Glomerular visceral epithelial cell (primary cell): ENCODE results near the gene GABRA5.
"Not testable (repeated sequence)": the region's sequence is repeated elsewhere in the genome, so short reads cannot be mapped to it uniquely, and the experiment has no call there.

Experiments used
- DNase-seq: peaks from one replicate; pipeline ENCODE4 v3.0.0-alpha.2; 2016; ENCODE audit errors: extremely low spot score

The GABRA5 gene

DNA sequence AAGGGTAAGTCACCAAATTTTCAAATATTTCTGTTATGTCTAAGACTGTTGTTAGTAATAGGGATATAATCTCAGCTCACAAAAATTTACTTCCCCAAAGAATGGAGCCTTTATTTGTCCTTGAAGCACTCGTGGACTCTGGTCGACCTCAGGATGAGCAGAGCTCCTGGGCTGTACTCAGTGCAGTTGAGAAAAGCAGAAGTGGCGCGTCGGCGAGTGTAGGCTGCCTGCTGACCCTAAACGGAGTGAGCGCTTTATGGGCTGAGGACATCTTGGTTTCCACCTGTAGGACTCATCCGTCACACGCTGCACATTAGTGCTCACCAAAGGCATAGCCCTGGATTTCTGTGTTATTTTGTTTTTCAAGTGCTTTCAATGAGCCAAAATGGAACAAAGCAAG, 11.0 kb downstream of the GABRA5 start:
- no peak for DNase-seq

DNA sequence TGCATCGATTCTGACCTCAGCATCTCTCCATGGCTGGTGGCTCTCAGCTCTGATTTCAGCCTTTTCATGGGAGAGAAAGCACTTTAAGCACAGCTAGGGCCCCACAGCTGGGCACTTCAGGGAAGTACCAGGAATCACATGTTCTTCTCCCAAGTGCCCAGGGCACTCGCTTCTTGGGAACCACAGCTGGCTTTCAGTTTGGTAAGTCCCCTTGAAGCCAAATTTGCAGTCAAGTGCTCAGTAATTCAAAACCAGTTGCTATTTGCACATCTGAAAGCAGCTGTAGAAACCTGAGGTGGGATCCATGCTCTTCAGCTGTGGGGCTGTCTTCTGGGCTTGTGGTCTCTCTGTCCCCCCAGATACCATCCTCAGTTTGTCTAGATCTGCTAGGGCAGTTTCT, 12.8 kb downstream of the GABRA5 start:
- DNase-seq, result no peak

- no peak for DNase-seq
Measured at GRCh38 chr15:26882112-26882511, 15.2 kb downstream of the GABRA5 start.

GRCh38 chr15:26882616-26883365, 15.9 kb downstream of the GABRA5 start:
- DNase-seq, result no peak

- DNase-seq, result no peak
Measured at GRCh38 chr15:26883466-26883865, 16.6 kb downstream of the GABRA5 start.

GRCh38 chr15:26886566-26886965, 19.7 kb downstream of the GABRA5 start:
- DNase-seq, result no peak

DNA sequence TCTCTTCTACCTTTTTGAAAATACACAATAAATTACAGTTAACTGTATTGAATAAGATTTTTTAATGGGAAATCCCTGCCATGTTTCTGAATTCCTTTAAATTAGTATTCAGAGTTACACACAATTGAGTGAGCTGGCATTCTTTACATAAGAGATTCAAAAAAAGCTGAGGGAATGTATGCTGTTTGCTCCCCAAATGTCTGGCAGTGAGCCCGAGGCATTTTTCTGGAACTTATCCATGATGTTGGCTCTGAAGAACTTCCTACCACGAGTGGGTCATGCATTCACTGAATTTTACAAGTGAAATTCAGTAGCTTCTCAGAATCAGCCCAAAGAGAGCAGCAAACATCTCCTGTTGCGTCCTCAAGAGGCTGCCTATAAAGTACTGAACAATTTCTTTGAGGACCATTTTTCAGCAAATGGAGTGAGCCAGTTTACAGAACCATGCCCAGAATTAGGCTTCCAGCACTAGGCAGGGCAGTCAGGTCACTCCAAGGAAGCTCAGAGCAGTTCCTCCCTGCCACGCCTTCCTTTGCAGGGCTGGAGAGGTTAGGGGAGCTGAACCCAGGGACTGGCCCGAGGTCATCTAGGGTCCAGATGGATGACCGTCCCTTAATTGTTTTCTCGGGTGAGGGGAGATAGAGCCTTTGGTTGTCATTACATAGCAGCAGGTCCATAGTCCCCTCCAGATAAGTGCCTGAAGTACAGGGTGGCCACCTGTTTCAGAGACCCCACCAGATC, 21.2 kb downstream of the GABRA5 start:
- DNase-seq, result no peak

- no peak for DNase-seq
Measured at GRCh38 chr15:26888761-26889160, 21.9 kb downstream of the GABRA5 start.

DNA sequence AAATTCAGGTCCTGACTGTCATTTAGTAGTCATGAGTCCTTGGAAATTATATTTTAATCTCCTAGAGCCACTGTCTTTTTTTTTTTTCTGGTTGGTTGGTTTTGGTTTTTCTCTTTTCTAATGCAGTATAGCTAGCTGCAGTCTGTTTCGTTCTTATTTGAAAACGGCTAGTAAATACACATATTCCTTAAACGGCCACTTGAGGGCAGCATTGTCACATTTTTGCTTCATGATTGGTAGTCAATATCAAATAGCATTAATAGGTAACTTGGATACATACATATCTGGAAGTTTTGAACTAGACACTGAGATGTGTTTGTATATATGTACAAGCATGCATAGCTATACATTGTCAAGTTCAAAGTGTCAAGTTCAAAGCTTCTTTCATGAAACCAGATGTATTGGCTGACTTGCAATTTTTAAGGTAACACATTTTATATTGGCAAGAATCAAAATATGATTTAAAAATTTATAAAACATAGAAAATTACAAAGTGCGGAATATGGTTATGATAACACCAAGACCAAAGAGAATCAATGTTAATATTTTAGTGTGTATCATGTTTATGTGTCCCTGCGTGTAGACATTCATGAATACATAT, 22.5 kb downstream of the GABRA5 start:
- DNase-seq, result peak; percentile 49

- DNase-seq, result no peak
Measured at GRCh38 chr15:26890451-26890850, 23.6 kb downstream of the GABRA5 start.

GRCh38 chr15:26890988-26891387, 24.1 kb downstream of the GABRA5 start:
- no peak for DNase-seq

DNA sequence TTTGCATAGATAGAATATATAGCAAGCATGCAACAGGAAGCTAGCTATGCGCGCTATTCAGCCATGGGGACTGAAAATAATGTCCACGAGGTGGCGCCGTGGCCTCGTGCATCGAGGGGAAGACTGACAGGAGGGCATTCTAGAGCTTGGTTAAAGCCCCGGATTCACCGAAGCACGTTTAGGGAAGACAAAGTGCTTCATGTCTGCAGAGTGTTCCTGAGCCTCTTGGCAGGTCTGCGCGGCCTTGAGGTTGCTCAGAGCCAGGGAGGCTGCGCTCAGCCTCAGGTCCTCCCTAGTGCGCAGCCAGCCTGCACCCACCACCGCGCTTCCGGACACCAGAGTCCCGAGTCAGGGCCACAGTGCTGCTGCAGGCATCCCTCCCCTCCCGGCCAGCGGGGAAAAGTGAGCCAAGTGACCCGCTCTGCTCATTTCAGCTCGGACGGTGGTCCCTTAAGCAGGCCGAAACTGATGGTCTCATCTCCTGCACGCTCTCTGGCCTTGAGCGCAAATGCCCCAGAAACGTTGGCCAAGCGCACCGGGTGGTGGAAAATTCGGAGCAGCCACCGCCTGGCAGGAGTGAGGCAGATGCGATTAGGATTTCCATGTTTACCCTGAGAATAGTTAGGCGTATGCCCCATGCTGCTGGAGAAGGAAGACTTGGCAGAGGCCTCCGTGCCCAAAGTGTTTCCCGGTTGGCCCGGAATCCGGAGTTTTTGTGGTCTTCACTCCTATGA, 24.8 kb downstream of the GABRA5 start:
- peak; percentile 34 for DNase-seq

DNA sequence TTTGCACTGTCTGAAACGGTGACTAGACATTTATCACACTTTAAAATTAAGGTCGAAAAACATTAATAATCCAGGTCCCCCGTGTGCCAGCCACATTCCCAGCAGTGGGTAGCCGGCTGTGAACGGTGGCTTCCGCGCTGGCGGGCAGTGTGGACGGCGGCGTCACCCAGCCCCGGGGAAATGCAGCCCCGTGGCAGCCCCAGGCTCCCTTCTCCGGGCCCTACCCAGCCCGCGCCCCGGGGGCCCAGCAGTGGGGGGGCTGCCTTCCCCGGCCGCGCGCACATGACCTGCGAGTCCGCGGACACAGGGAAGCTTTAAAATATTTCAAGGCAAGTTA, 25.3 kb downstream of the GABRA5 start:
- no peak for DNase-seq

DNA sequence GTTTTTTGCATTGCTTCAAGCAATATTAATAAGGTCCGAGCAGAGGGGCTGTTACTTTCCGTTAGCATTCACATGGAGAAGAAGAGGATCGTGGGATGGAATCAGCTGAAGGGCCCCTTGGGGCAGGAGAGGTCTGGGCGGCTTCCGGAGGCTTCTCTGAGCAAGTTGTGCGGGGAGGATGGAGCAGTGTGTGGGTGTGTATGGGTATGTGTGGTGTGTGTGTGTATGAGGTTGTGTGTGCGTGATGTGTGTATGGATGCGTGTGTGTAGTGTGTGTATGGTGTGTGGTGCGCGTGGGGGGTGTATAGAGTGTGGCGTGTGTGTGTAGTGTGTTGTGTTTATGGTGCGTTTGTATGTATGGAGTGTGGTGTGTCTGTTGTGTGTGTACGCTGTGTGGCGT, 25.8 kb downstream of the GABRA5 start:
- no peak for DNase-seq

GRCh38 chr15:26893351-26894065, 26.6 kb downstream of the GABRA5 start:
- no peak for DNase-seq

GRCh38 chr15:26894181-26894580, 27.3 kb downstream of the GABRA5 start:
- DNase-seq, result no peak

GRCh38 chr15:26895346-26895745, 28.5 kb downstream of the GABRA5 start:
- not testable (repeated sequence) for DNase-seq

DNA sequence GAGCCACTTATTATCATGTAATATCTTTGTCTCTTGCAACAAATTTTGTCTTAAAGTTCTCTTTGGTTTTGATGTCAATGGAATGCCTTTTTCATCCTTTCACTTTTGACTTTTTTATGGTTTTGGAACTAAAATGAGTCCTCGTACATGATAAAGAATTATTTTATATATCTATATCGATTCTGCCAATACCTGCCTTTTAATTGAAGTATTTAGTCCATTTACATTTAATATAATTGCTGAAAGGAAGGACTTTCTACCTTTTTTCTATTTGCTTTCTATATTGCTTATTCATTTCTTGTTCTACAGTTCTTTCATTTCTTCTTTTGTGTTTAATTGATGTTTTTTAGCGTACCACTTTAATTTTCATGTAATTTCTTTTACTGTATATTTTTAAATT, 32.8 kb downstream of the GABRA5 start:
- DNase-seq, result no peak

- DNase-seq, result no peak
Measured at GRCh38 chr15:26901041-26901440, 34.2 kb downstream of the GABRA5 start.

GRCh38 chr15:26910715-26911114, 43.9 kb downstream of the GABRA5 start:
- DNase-seq, result no peak

DNA sequence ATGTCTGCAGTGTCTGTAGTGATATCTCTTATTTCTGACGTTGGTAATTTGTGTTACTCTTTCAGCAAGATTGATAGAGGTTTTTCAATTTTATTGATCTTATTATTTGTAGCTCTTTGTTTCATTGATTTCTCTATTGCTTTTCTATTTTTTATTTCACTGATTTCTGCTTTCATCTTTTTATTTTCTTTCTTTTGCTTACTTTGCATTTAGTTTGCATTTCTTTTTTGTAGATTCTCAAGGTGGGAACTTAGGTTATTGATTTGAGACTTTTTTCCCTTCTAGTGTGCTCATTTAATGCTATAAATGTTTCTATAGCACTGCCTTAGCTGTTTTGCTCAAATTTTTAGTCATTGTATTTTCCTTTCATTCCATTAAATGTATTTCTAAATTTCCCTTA, 54.6 kb downstream of the GABRA5 start:
- no peak for DNase-seq

GRCh38 chr15:26926081-26926480, 59.2 kb downstream of the GABRA5 start:
- DNase-seq, result no peak
